Right lung (tissue), 5 donors: Measurements from ENCODE around the gene SLC5A1. TPM values are rescaled to one million over a fixed set of nuclear protein-coding genes. Genes with fewer than 3 reads are reported as not detected.
"Not testable (repeated sequence)": the region's sequence is repeated elsewhere in the genome, so short reads cannot be mapped to it uniquely, and the experiment has no call there.

Source experiments
- DNase-seq, 2 donors: peaks; one replicate each; pipeline ENCODE4 v3.0.0-alpha.2; 2013
- polyA plus RNA-seq, 5 donors: library from polyadenylated mRNA; unstranded; fragments of 120-200 nt; gene quantifications; one replicate each; pipeline versions ENCODE4 v1.2.1 to v1.2.3, GENCODE V29; 2013; ENCODE audit warnings: inconsistent platforms in 1 of 5, low replicate concordance in 1 of 5; ENCODE audit not compliant: insufficient read length in 5 of 5, insufficient read depth in 1 of 5

Gene SLC5A1
- polyA plus RNA-seq, 5 donors = 0.26 to 0.44 (median 0.37) TPM

DNA sequence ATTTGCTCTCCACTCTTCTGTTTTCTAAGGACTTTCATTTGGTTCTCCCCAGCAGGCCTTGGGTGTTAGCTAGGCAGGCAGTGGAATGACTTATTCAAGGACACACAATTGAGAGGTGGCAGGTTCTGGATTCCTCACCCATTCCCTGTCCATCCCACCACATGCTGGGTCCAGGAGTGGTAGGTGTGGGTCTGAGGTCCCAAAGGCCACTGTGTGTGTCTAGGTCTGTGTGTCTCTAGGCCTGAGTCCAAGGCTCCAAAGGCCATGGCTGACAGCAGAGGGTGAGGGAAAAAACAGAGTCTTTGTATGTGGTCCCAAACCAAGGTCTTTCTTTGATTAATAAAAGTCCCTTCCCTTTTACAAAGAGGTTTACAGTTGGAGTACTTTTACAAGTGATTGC, 40.8 kb downstream of the SLC5A1 start:
- no peak for DNase-seq

DNA sequence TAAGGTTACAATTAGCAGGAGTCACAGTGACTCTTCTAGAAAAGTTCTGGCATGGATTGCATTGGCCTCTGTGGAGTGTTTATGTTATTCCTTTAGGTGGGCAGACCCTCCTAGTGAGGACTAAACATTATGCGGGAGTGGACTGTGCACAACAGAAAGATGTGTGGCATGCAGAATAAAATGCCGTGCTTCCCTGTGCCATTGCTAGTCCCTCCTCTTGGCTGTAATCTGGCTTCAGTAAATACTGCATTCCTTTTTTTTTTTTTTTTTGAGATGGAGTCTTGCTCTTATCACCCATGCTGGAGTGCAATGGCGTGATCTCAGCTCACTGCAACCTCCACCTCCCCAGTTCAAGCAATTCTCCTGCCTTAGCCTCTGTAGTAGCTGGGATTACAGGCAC, 45.0 kb downstream of the SLC5A1 start:
- no peak for DNase-seq

DNA sequence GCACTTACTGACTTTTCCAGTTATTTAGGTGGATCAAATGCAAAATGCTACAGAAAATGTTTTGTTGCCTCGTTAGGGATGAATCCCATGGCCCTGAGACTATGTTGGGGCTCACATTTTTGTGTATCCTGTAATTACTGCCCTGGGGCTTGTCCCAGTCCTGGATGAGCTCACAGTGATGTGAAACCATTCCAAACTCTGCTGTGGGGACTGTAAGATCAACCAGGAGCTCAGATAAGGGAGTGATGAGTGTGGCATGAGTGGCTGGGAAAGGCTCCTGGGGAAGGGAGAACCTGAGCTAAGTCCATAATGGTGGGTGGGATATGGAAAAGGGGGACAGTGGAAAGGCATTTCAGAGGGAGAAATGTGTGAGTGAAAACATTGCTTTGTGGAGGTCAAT, 54.0 kb downstream of the SLC5A1 start:
- DNase-seq = no peak

DNA sequence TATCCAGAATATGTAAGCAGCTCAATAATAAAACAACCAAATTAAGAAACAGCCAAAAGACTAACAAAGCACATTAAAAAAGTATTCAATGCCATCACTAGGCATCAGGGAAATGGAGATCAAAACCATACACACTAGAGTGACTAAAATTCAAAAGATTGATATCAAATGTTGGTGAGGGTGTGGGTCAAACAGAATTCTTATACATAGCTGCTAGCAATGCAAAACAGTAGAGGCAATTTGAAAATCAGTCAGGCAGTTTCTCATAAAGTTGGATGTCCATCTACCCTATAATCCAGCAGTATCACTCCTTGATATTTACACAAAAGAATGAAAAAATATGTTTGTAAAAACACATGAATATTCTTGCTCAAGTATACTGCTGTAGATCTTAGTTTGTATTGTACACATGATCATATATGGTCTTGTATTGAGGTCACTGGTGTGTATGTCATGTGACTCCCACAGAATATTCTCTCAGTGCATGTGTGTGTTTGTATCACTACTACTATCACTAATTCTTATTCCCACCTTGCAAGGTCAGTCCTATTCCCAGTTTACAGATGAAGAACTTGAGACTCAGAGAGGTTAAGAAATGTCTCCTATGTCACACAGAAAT, 54.9 kb downstream of the SLC5A1 start:
- DNase-seq = no peak

DNA sequence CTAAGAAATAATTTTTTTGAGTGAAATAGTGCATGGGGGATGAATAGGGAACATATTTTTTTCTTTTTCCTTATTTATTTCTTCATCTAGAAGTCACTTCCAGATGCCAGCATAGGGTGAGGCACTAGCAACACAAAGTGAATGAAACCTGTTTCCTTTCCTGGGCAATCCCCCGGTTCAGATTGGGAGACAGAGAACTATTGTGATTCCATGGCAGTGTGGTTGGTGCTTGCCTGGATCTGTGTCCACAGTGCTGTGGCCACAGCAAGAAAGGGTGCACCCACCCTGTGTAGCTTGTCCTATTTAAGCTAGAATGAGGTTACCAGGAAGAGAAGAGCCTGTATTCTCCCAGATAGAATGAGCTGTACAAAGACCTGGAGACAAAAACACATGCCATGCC, 57.6 kb downstream of the SLC5A1 start:
- DNase-seq = no peak

DNA sequence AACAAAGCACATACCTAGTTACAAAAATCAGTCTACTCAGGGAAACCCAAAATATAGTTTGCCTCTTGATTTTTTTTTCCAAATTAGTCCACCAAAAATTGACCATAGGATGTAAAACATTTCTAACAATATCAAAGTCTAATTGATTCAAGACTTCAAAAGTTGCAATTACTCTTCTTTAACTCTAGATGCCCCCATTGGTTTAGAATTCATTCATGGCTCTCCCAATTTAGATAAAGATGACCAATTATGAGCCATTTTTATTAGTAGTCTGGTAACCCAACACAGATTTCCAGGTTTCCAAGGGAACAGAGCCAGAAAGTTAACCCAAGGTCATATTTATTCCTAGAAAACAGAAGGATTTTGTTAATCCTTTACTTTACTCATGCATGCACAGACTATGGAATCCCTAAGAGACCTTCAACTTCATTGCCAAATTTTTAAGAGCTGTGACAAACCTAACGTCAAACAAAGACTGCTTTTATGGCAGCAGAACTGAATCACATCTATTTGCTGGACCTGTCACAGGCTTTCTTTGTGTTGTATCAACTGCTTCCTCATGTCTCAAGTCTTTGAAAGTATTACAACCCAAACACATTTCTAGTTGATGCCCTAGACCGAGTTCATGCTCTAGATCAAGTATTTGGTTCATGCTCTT, 60.7 kb downstream of the SLC5A1 start:
- DNase-seq = no peak

DNA sequence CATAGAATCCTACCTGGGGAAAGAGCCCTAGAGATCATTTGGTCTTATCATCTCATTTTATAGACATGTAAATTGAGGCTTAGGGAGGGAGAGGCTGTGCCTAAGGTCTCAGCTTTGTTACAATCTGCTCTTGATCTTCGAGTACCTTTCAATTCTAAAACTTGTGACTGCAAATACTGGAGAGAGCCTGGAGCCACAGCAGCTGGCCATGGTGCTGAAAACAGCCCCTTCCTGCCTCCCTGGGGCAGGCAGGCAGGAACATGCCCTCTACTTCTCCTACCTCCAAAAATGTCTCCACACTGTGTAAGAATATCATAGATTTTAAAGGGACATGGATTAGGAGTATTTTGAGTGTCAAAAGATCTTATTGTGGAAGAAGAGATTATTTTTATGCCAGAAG, 63.9 kb downstream of the SLC5A1 start:
- no peak for DNase-seq

DNA sequence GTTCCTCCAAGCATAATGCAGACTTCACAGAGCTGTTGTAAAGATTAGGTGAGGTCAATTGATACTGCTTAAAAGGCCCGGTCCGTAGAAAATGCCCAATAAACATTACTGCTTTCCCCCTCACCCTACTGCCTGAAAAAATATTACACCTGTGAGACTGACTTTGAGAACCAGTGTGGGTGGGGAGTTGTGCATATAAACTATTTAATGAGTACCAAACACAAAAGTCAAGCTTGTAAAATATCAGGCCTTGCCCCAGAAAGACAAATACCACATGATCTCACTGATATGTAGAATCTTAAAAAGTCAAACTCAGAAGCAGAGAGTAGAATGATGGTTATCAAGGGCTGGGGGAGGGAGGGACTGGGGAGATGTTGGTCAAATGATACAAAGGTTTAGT, 69.3 kb downstream of the SLC5A1 start:
- no peak for DNase-seq

DNA sequence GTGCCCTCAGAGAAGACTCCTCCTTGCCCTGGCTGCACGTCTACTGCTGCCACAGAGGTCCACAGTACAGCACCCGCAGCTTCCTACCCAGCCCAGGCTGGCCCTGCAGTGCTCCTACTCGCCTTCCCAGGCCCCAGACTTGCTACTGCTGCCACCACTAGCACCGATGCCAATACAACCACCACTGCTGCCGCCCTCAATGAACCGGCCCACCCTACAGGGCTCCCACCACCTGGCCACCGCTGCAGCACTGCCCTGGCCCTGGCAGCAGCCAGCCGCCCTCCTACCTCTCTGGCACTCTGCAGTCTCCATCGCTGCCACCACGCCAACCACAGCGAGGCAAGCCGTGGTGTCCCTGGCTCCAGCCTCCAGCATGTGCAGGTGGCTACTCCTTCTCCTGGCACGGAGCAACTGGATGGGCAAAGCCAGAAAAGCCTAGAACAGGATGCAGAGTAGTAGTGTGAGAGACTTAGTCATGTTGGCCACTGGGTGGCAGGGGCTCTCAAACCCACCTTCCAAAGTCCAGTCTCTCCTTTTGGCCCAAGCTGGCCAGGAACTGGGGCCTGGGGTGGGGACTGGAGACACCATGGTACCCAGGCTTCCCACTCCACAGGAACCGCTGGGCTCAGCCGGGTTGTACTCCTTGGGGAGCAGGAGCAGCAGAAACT, 76.6 kb downstream of the SLC5A1 start:
- no peak for DNase-seq

DNA sequence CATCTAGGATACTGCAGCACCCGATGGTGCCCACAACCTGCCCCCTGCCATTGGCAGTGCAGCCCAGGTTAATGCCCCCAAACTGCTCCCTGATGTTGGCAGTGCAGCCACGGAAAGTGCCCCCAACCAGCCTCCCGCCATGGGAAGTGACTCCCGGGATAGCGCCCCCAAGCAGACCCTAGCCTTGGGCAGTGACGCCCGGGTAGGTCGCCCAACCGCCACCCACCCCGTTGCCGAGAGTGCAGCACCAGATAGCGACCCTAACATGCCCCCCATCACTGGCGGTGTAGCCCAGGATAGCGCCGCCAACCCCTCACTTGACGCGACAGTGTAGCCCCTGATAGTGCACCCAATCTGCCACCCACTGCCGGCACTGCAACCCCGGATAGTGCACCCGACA, 77.5 kb downstream of the SLC5A1 start:
- no peak for DNase-seq

DNA sequence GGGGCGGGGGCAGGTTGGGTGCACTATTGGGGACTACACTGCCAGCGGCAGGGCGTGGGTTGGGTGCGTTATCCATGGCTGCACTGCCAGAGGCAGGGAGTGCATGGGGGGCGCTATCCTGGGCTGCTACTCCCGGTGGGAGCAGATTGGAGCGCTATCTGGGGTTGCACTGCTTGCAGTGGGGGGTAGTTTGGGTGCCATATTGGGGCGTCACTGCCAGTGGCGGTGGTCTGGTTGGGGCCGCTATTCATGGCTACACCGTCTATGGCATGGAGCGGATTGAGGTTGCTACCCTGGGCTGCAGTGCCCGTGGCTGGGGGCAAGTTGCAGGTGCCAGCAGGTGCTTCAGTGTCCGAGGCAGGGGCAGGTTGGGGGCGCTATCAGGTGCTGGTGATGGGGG, 79.8 kb downstream of the SLC5A1 start:
- DNase-seq = no peak

DNA sequence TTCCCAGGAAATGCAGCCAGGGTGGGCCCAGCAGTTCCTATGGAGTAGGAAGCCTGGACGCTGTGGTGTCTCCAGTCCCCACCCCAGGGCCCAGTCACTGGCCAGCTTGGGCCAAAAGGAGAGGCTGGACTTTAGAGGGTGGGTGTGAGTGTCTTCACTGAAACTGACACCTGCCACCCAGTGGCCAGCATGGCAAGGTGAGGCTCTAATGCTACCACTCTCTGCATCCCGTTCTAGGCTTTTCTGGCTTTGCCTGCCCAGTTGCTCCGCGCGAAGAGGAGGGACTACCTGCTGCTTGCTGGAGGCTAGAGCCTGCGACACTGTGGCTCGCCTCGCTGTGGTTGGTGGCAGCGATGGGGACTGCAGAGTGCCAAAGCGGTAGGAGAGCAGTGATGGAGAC, 80.6 kb downstream of the SLC5A1 start:
- DNase-seq = no peak

DNA sequence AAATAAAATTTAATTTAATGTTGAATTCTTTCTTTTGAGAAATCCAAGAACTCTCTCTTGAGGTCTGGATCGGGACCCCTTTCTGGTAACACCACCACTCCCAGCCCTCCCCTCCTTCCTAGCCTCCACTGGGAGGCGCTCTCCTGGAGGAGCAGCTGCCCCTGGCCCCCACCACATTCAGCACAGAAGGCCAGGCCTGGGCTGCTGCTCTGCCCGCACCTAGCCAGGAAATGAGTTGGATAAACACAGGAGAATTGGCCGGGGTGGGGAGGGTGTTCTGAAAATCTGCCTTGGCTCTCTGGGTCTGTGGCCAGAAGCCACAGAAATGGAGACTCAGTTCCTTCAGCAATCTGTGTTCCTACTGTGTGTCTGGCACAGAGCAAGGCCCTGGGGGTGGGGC, 84.8 kb downstream of the SLC5A1 start:
- DNase-seq = no peak

DNA sequence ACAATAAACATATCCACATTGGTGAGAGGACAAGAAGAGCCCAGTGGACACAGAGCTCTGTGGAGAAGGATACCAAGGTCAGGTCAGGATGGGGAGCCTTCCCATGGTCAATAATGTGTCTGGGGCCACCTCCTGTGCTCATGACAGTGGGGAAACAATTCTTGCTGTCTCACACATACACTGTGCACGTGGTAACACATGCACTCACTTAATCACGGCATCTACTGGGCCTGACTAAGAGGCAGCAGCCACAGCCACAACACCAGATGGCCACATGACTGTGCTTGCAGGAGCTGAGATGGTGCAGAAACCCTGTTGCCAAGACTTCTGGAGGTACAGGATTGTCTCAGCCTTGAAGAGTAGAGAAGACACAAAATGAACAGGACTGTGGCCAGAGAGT, 87.4 kb downstream of the SLC5A1 start:
- no peak for DNase-seq

DNA sequence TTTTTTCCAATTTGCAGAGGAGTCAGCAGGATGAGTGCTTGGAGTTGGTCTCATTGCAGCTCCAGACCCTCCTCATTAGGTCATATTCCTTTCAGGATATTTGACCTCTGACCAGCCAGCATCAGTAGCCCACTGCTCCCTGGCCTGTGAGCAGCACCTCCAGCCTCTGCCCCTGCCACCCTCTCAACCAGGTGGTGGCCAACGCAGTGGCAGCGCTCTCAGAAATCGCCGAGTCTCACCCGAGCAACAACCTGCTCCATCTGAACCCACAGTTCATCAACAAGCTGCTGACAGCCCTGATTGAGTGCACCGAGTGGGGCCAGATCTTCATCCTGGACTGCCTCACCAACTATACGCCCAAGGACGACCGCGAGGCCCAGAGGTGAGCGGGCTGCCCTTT, 89.1 kb downstream of the SLC5A1 start:
- no peak for DNase-seq

DNA sequence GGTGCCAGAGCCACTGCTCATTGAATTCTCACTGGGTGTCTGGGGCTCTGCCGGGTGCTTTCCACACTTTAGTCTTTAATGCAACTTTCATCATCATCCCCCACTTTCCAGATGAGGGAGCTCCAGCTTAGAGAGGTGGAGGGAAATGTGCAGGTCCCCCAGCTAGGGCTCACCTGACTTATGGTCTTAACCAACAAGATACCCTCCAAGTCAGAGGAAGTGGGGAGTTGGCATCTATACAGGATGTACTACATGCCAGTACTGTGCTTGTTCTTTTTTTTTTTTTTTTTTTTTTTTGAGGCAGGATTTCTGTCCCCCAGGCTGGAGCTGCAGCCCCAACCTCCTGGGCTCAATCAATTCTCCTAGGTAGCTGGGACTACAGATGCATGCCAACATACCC, 89.7 kb downstream of the SLC5A1 start:
- no peak for DNase-seq

DNA sequence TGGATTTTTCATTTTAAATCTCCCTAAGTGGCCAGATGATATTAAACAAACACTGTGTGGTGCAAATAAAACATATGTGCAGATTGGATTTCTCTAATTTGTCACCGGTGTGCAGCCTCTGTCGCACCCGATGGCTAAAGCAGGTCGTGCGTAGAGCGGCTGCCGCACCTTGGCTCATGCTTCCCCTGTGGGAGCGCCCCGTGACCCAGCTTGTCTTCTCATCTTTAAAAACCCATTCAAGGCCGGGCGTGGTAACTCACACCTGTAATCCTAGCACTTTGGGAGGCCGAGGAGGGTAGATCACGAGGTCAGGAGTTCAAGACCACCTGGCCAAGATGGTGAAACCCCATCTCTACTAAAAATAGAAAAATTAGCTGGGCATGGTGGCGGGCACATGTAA, 91.7 kb downstream of the SLC5A1 start:
- DNase-seq = not testable (repeated sequence)

DNA sequence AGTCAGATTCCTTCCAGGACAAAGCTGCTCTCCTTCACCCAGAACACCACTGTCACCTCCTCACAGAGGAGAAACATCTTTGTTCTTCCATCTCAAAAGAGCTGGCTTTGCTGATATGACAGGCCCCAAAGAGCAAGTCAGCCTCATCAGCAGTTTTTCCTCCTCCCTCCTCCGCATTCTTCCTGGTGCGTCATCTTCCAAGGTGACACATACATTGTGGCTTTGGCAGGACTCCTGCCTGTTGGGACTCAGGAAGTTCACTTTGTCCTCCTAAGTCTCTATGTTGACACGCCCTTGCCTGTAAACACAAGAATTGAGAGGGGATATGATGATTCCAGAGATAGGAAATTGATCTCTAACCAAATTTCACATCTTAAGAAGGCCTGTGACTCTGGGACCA, 92.9 kb downstream of the SLC5A1 start:
- not testable (repeated sequence) for DNase-seq

DNA sequence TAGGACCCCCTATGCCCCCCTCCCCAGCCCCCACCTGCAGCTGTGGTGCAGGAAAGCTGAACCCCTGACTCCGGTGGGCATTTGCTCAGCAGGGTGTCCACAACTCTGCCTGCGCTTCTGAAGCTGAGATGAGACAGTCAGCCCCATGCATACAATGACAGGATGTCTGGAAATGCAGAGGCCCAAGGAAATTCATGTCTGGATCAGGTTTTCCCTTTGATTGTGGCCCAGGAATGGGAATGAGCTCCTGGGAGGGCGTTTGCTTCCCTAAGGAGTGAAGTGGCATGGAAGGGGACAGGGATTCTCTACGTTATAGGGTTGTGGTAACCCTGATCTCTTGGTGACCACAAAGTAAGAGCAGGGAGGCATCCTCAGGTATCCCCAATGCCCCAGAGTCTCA, 93.8 kb downstream of the SLC5A1 start:
- DNase-seq = not testable (repeated sequence)

DNA sequence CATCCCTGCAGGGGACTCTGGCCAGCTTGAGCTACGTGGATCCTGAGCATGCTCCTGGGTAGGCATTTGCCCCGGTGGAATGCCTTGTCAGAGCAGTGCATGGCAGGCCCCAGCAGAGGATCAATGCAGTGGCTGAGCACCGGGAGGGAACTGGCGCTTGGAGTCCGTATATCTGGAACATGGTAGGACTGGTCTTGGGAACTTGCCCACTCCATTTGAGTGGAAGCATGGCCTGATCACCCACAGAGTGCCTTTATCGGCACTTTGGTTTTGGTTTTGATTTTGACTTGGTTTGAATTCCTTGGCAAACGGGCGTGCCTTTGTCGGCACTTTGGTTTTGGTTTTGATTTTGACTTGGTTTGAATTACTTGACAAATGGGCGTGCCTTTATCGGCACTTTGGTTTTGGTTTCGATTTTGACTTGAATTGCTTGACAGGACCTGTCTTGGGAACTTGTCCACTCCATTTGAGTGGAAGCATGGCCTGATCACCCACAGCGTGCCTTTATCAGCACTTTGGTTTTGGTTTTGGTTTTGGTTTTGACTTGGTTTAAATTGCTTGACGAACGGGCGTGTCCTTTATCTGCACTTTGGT, 94.8 kb downstream of the SLC5A1 start:
- DNase-seq = not testable (repeated sequence)

DNA sequence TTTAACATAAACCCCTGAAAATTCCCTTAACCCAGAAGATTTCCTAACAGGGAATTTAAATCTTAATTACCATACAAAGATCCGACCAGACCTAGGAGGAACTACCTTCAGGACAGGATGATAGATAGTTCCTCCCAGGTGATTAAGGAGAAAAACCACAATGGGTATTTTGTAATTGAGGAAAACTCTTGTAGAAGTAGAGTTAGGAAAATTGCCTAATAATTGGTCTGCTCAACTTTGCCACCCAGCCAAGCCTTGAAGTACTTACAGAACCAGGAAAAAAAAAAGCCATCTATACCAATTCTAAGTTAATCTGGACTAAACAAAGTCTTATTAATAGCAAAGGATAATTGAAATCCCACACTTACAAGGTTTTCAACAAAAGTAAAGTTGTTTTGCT, 95.5 kb downstream of the SLC5A1 start:
- DNase-seq = not testable (repeated sequence)

DNA sequence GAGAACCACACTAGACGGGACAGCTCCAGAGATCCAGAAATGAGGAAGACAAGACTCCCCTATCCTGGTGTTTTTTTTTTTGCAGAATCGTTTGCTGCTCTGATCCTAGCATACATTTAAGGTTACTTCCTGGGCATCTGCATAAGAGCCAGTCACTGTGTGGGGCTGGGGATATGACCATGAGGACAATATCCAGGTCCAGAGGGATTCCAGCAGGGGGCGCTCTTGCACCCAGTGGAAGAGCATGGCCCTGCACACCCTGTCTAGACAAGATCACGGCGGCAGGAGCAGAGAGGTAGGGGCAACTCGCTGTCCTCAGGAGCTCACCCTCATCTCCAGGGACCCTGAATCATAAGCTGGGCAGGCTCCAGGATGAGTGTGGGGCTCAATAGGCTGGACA, 97.6 kb downstream of the SLC5A1 start:
- DNase-seq = not testable (repeated sequence)

DNA sequence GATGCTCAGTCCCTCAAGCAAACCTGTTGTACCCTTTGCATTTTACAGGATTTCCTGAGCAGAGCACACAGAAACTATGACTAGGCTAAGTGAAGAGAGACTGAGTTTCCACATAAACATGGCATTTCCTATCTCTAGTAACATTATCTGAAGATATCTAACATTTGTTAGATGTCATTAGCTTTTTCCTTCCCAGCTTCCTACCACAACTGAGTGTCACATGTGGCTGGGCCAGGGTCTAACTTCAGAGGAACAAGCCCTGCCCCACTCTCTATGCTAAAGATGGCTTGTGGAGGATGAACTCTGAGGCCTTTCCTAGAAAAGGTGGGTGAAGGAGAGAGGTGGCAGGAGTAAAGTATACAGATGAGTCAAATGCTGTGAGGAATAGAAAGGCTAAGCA, 99.5 kb downstream of the SLC5A1 start:
- no peak for DNase-seq
